ENCODE results near the gene ZNF592. TPM values are rescaled to one million over a fixed set of nuclear protein-coding genes. Genes with fewer than 3 reads are reported as not detected.

Gene ZNF592
- total and polyA plus RNA-seq, 9 of the 15 experiments (the other 6 are each of a cell fraction or from before 2014, with no cell fraction given): 0.88 to 23.8 (median 7.4) TPM

GRCh38 chr15:84819791-84820190 is 71.4 kb downstream of the ZNF592 start:
- Histone ChIP-seq H4K20me1 (replicated peaks; ENCODE audit: control insufficient read depth, insufficient read depth, low read length) (no peaks in the 10 kb centered on the region), H3K9ac (ENCODE audit: insufficient read depth in 1 of 2, low read depth in 2 of 2, low read length in 2 of 2) (no peak overlapping the region; a peak in 1 of 4 replicates), H3K36me3 (ENCODE audit: control insufficient read depth, insufficient read depth, low read length) (no peaks in the 10 kb centered on the region), H3K9me3 (replicated peaks; ENCODE audit: control insufficient read depth, insufficient read depth, low read depth, low read length) (no peaks in the 10 kb centered on the region), H3K79me2 (ENCODE audit: control insufficient read depth, insufficient read depth, low read length) (no peaks in the 10 kb centered on the region), H3K27ac (ENCODE audit: extremely low read depth, low read depth, low read length) (no peak overlapping the region), H3K27me3 (ENCODE audit: control insufficient read depth in 2 of 2, insufficient read depth in 2 of 2, low read length in 2 of 2) (no peaks in the 10 kb centered on the region), H3K4me3 (no peak overlapping the region), H3K4me1 (replicated peaks in 1 of 2; ENCODE audit: control insufficient read depth in 2 of 2, insufficient read depth in 2 of 2, low read length in 2 of 2) (peaks cover 24 to 33% of the 10 kb centered on the region in 2 experiments), H2AFZ (ENCODE audit: low read depth, low read length) (peak overlapping the region; percentile 32; the same call in 1 of the 2 replicates), H3K4me2 (ENCODE audit: insufficient read depth, low read length) (no peak overlapping the region), H3K9me1 (ENCODE audit: control insufficient read depth, insufficient read depth, low read length) (no peaks in the 10 kb centered on the region)
- BruUV-seq (replicated peaks): no TSS peak
- FAIRE-seq: no peak
- intact Hi-C loops (cut with micrococcal nuclease) (loop anchor here (2.0 to 10.0 kb wide), 3 partner anchors 165 to 231 kb away; partner anchors contain the start of gene WDR73), in situ Hi-C loops (cut with MboI) (no loop called here)
- ChIA-PET POLR2A (interaction anchor here (0.6 to 2.8 kb wide), 4 partner anchors 10 to 213 kb away, joined by 3 to 13 read pairs (median 3); no protein-coding TSS in a partner anchor), CTCF (ENCODE audit: low intra/inter-chr PET ratio) (no interaction called here)
- DNase-seq (ENCODE audit: extremely low read depth in 1 of 4, low spot score in 3 of 4): no peak
- TF ChIP-seq CTCF (IDR thresholded peaks at IDR 0.05 in 2 of 3, conservative IDR thresholded peaks at IDR 0.05 in 1 of 3; ENCODE audit: insufficient read depth in 2 of 3, low read depth in 1 of 3, low read length in 3 of 3) (no peak), THAP7 (CRISPR knock-in tag; IDR thresholded peaks at IDR 0.05) (no peak), ZNF695 (CRISPR knock-in tag; IDR thresholded peaks at IDR 0.05) (no peak), NR3C1 (CRISPR knock-in tag; IDR thresholded peaks at IDR 0.05) (no peak), ZBTB7A (IDR thresholded peaks at IDR 0.05; ENCODE audit: borderline replicate concordance, control insufficient read depth, low read depth, low read length) (0 out of 2 replicates have a peak, but pooled peaks have one; percentile 8)
- WGBS (ENCODE audit: insufficient coverage, low coverage, missing lambda C conversion rate): 59% methylated on average over 2 of the region's 2 CpGs
- no peak for ATAC-seq

All from K562 (cell line).